Measurements from ENCODE around the gene PNMA8B.

PNMA8B gene

DNA sequence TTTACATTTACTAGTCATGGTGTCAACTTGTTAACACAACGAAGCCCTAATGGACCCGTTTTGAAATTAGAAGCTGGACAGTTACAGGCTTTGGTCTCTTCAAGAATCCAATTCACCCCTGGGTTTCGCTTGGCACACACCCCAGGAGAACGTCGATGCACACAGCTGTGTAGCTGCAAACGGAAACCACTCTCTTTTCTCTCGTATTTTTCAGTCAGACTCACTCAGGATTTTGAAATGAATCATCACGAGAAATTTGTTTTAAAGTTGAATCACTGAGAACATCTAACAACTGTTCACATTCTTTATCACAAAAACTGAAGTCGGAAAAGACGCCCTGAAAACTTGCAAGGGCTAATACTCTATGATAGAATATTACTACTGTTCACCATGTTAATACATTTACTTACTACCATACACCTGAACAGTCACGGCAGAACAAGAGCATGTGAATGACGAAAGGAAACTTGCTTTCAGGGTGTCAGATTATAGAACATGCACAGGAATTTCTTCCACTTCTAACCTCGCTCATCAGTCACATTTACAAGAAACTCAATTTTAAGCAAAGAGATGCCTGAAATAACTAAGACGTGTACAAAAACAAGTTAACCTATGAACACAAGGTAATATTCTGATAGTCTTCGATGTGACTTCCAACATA lies 29.0 kb downstream of the PNMA8B start:
- Histone ChIP-seq H3K27me3 (ENCODE audit: control insufficient read depth, insufficient read depth, low read length) (no peaks in the 10 kb centered on the region), H3K4me2 (ENCODE audit: low read length) (peak overlapping the region; percentile 75), H3K4me1 (ENCODE audit: control insufficient read depth, insufficient read depth, low read length) (peaks cover 34% of the 10 kb centered on the region), H3K9ac (ENCODE audit: low read depth, low read length) (peak overlapping the region; percentile 75), H3K36me3 (ENCODE audit: insufficient read depth, low read length) (no peaks in the 10 kb centered on the region), H3K4me3 (ENCODE audit: low read length) (peak overlapping the region; percentile 59), H3K9me3 (replicated peaks; ENCODE audit: low read length) (no peaks in the 10 kb centered on the region)

- no peak overlapping the region for H3K4me3 ChIP-seq (ENCODE audit: low read length)
- H3K9me3 ChIP-seq (replicated peaks; ENCODE audit: low read length): no peaks in the 10 kb centered on the region
- no peak overlapping the region for H3K9ac ChIP-seq (ENCODE audit: low read depth, low read length)
- no peak overlapping the region for H3K4me2 ChIP-seq (ENCODE audit: low read length)
- H3K4me1 ChIP-seq (ENCODE audit: control insufficient read depth, insufficient read depth, low read length): peaks cover 21% of the 10 kb centered on the region
- H3K27me3 ChIP-seq (ENCODE audit: control insufficient read depth, insufficient read depth, low read length): no peaks in the 10 kb centered on the region
- H3K36me3 ChIP-seq (ENCODE audit: insufficient read depth, low read length): no peaks in the 10 kb centered on the region
These were observed 32.2 kb downstream of the PNMA8B start for GRCh38 chr19:46463516-46463915.

GRCh38 chr19:46461537-46461936 lies 34.1 kb downstream of the PNMA8B start:
- Histone ChIP-seq H3K36me3 (ENCODE audit: insufficient read depth, low read length) (no peaks in the 10 kb centered on the region), H3K4me1 (ENCODE audit: control insufficient read depth, insufficient read depth, low read length) (peaks cover 9% of the 10 kb centered on the region), H3K9me3 (replicated peaks; ENCODE audit: low read length) (no peaks in the 10 kb centered on the region), H3K27me3 (ENCODE audit: control insufficient read depth, insufficient read depth, low read length) (no peaks in the 10 kb centered on the region), H3K9ac (ENCODE audit: low read depth, low read length) (no peak overlapping the region), H3K4me3 (ENCODE audit: low read length) (no peak overlapping the region), H3K4me2 (ENCODE audit: low read length) (no peak overlapping the region)

DNA sequence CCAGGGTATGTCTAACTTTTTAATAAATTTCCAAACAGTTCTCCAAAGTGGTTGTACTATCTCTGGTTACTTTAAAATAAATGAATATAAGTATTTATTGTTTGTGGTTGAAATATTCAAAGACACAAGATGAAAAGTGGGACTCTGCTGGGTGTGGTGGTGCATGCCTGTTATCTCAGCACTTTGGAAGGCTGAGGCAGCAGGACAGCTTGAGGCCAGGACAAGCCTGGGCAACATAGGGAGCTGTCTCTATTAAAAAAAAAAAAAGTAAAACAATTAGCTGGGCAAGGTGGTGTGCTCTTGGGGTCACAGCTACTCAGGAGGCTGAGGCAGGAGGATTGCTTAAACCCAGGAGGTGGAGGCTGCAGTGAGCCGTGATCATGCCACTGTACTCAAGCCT lies 34.7 kb downstream of the PNMA8B start:
- no peaks in the 10 kb centered on the region for H3K36me3 ChIP-seq (ENCODE audit: insufficient read depth, low read length)
- H3K4me1 ChIP-seq (ENCODE audit: control insufficient read depth, insufficient read depth, low read length): peaks cover 9% of the 10 kb centered on the region
- no peaks in the 10 kb centered on the region for H3K27me3 ChIP-seq (ENCODE audit: control insufficient read depth, insufficient read depth, low read length)
- H3K4me3 ChIP-seq (ENCODE audit: low read length): no peak overlapping the region
- no peak overlapping the region for H3K9ac ChIP-seq (ENCODE audit: low read depth, low read length)
- no peak overlapping the region for H3K4me2 ChIP-seq (ENCODE audit: low read length)
- no peaks in the 10 kb centered on the region for H3K9me3 ChIP-seq (replicated peaks; ENCODE audit: low read length)

DNA sequence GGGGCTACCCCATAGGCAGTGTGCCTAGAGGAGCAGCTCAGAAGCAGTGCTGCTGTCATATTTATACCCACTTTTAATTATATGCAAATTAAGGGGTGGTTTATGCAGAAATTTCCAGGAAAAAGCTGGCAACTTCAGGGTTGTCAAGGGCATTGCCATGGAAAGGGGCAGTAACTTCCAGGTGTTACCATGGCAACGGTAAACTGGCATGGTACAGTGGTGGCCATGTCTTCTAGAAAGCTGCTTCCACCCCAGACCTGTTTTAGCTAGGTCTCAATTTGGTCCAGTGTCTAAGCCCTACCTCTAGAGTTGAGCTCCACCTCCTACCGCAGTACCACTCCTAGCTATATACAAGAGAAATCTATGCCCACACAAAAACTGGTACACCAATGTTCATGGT lies 35.6 kb downstream of the PNMA8B start:
- Histone ChIP-seq H3K4me3 (ENCODE audit: low read length) (no peak overlapping the region), H3K27me3 (ENCODE audit: control insufficient read depth, insufficient read depth, low read length) (no peaks in the 10 kb centered on the region), H3K9me3 (replicated peaks; ENCODE audit: low read length) (no peaks in the 10 kb centered on the region), H3K4me2 (ENCODE audit: low read length) (no peak overlapping the region), H3K9ac (ENCODE audit: low read depth, low read length) (no peak overlapping the region), H3K36me3 (ENCODE audit: insufficient read depth, low read length) (no peaks in the 10 kb centered on the region), H3K4me1 (ENCODE audit: control insufficient read depth, insufficient read depth, low read length) (peaks cover 5% of the 10 kb centered on the region)

GRCh38 chr19:46456930-46457329 lies 38.7 kb downstream of the PNMA8B start:
- no peak overlapping the region for H3K4me2 ChIP-seq (ENCODE audit: low read length)
- H3K9ac ChIP-seq (ENCODE audit: low read depth, low read length): no peak overlapping the region
- no peaks in the 10 kb centered on the region for H3K9me3 ChIP-seq (replicated peaks; ENCODE audit: low read length)
- H3K4me3 ChIP-seq (ENCODE audit: low read length): no peak overlapping the region
- H3K27me3 ChIP-seq (ENCODE audit: control insufficient read depth, insufficient read depth, low read length): no peaks in the 10 kb centered on the region
- H3K36me3 ChIP-seq (ENCODE audit: insufficient read depth, low read length): no peaks in the 10 kb centered on the region
- H3K4me1 ChIP-seq (ENCODE audit: control insufficient read depth, insufficient read depth, low read length): peaks cover 6% of the 10 kb centered on the region

- Histone ChIP-seq H3K4me1 (ENCODE audit: control insufficient read depth, insufficient read depth, low read length) (peaks cover 18% of the 10 kb centered on the region), H3K36me3 (ENCODE audit: insufficient read depth, low read length) (no peaks in the 10 kb centered on the region), H3K9ac (ENCODE audit: low read depth, low read length) (no peak overlapping the region), H3K9me3 (replicated peaks; ENCODE audit: low read length) (peaks cover 2% of the 10 kb centered on the region), H3K4me3 (ENCODE audit: low read length) (no peak overlapping the region), H3K27me3 (ENCODE audit: control insufficient read depth, insufficient read depth, low read length) (no peaks in the 10 kb centered on the region), H3K4me2 (ENCODE audit: low read length) (no peak overlapping the region)
These were observed 41.4 kb downstream of the PNMA8B start for GRCh38 chr19:46454244-46454643.

GRCh38 chr19:46453661-46454060 lies 42.0 kb downstream of the PNMA8B start:
- Histone ChIP-seq H3K4me1 (ENCODE audit: control insufficient read depth, insufficient read depth, low read length) (peaks cover 18% of the 10 kb centered on the region), H3K9me3 (replicated peaks; ENCODE audit: low read length) (peaks cover 2% of the 10 kb centered on the region), H3K27me3 (ENCODE audit: control insufficient read depth, insufficient read depth, low read length) (no peaks in the 10 kb centered on the region), H3K36me3 (ENCODE audit: insufficient read depth, low read length) (no peaks in the 10 kb centered on the region), H3K4me3 (ENCODE audit: low read length) (no peak overlapping the region), H3K4me2 (ENCODE audit: low read length) (no peak overlapping the region), H3K9ac (ENCODE audit: low read depth, low read length) (no peak overlapping the region)

DNA sequence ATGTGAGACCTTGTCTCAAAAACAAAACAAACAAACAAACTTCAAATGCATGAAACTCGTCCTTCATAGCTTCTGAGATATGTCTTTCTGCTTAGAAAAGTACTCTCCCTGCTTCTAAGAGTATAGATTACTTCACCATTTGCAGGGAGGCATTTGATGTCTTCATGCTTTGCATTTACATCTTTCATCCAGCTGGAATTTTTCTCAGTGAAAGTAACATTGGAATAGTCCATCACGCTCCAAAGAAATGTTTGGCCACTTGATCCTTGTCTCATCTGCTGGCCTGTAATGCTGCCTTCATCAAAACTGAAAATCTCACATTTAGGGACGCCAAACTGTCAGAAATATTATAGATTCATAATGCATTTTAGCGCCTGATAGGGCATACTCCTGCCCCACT lies 43.5 kb downstream of the PNMA8B start:
- Histone ChIP-seq H3K9ac (ENCODE audit: low read depth, low read length) (no peak overlapping the region), H3K4me2 (ENCODE audit: low read length) (no peak overlapping the region), H3K9me3 (replicated peaks; ENCODE audit: low read length) (peaks cover 2% of the 10 kb centered on the region), H3K4me1 (ENCODE audit: control insufficient read depth, insufficient read depth, low read length) (peaks cover 18% of the 10 kb centered on the region), H3K4me3 (ENCODE audit: low read length) (no peak overlapping the region), H3K27me3 (ENCODE audit: control insufficient read depth, insufficient read depth, low read length) (no peaks in the 10 kb centered on the region), H3K36me3 (ENCODE audit: insufficient read depth, low read length) (no peaks in the 10 kb centered on the region)

DNA sequence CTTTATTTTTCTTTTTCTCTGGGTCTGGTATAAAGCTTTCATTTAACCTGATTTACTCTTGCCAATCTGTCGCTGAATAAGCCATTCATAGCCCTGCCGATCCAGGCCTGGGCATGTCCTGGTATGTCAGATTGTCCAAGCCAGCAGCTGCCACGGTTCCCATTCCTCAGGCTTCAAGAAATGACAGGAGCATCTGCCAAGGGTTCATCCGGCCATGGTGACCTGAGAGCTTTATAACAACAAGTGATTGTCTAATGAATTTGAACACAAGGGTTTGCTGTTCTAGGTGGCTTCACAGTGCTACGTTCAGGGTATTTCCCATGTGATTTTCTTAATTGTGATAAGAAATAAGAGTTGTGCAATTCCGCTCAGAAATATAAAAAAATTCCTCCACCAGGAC lies 44.3 kb downstream of the PNMA8B start:
- no peak overlapping the region for H3K4me3 ChIP-seq (ENCODE audit: low read length)
- H3K4me1 ChIP-seq (ENCODE audit: control insufficient read depth, insufficient read depth, low read length): peaks cover 16% of the 10 kb centered on the region
- peak overlapping the region; percentile 5 for H3K9ac ChIP-seq (ENCODE audit: low read depth, low read length)
- no peaks in the 10 kb centered on the region for H3K36me3 ChIP-seq (ENCODE audit: insufficient read depth, low read length)
- H3K27me3 ChIP-seq (ENCODE audit: control insufficient read depth, insufficient read depth, low read length): no peaks in the 10 kb centered on the region
- H3K4me2 ChIP-seq (ENCODE audit: low read length): no peak overlapping the region
- peaks cover 2% of the 10 kb centered on the region for H3K9me3 ChIP-seq (replicated peaks; ENCODE audit: low read length)

DNA sequence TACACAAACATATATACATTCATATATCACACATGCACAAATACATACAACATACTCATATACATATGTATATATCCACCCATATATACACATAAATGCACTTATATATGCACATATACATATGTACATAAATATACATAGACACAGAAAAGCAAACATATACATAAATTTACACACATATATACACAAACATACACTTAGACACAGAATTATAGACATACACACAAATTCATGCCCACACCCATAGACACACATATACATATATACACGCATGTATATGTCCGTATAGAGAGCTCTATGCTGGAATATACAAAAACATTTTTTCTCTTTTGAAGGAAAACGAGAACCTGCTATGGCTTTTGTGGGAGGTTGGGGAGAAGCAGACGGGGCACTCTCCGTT lies 44.9 kb downstream of the PNMA8B start:
- H3K4me2 ChIP-seq (ENCODE audit: low read length): no peak overlapping the region
- peak overlapping the region; percentile 5 for H3K9ac ChIP-seq (ENCODE audit: low read depth, low read length)
- H3K4me3 ChIP-seq (ENCODE audit: low read length): no peak overlapping the region
- H3K9me3 ChIP-seq (replicated peaks; ENCODE audit: low read length): peaks cover 2% of the 10 kb centered on the region
- H3K27me3 ChIP-seq (ENCODE audit: control insufficient read depth, insufficient read depth, low read length): no peaks in the 10 kb centered on the region
- peaks cover 13% of the 10 kb centered on the region for H3K4me1 ChIP-seq (ENCODE audit: control insufficient read depth, insufficient read depth, low read length)
- no peaks in the 10 kb centered on the region for H3K36me3 ChIP-seq (ENCODE audit: insufficient read depth, low read length)

DNA sequence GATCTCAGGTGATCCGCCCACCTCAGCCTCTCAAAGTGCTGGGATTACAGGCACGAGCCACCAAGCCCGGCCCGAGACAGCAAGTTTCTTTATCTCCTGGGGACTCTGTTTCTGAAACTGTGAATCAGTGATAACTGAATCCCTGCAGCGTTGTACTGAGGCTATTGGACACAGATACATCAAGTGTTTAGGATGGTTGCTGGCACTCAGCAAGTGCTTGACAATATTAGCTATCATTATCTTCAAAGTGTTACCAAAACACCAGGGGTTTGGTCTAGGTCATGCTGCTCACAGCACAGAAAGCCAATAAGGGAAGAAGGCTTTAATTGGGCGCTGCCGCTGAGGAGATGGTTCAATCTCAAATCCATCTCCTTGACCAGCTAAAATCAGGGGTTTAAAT lies 46.4 kb downstream of the PNMA8B start:
- peaks cover 13% of the 10 kb centered on the region for H3K4me1 ChIP-seq (ENCODE audit: control insufficient read depth, insufficient read depth, low read length)
- no peak overlapping the region for H3K4me3 ChIP-seq (ENCODE audit: low read length)
- H3K9me3 ChIP-seq (replicated peaks; ENCODE audit: low read length): peaks cover 2% of the 10 kb centered on the region
- H3K27me3 ChIP-seq (ENCODE audit: control insufficient read depth, insufficient read depth, low read length): no peaks in the 10 kb centered on the region
- no peaks in the 10 kb centered on the region for H3K36me3 ChIP-seq (ENCODE audit: insufficient read depth, low read length)
- H3K9ac ChIP-seq (ENCODE audit: low read depth, low read length): no peak overlapping the region
- no peak overlapping the region for H3K4me2 ChIP-seq (ENCODE audit: low read length)

Data from skeletal muscle satellite cell (primary cell).